Uterus (tissue), 4 donors: ENCODE data around the gene CACNA2D2. TPM values are rescaled to one million over a fixed set of nuclear protein-coding genes. Genes with fewer than 3 reads are reported as not detected.

Source experiments
- DNase-seq, 2 donors: peaks; one replicate each; pipeline ENCODE4 v3.0.0-alpha.2; 2019 to 2020
- H3K27ac ChIP-seq, 2 donors: fragments of 200-600 bp; sonication (generic); 1 replicate in 1 of 2; 2 replicates in 1 of 2; pipeline ENCODE4 v1.5.1; 2016 to 2018
- H3K27me3 ChIP-seq, 2 donors: fragments of 200-600 bp; sonication (generic); one replicate each; pipeline ENCODE4 v1.5.1; 2018 to 2019; ENCODE audit warnings: control low read depth in 1 of 2
- H3K36me3 ChIP-seq, 2 donors: fragments of 200-600 bp; sonication (generic); one replicate each; pipeline ENCODE4 v1.5.1; 2019; ENCODE audit warnings: control low read depth in 1 of 2
- H3K4me1 ChIP-seq, 2 donors: fragments of 200-600 bp; sonication (generic); one replicate each; pipeline ENCODE4 v1.5.1; 2018 to 2019; ENCODE audit warnings: control low read depth in 1 of 2
- H3K4me3 ChIP-seq, 2 donors: fragments of 200-600 bp; sonication (generic); 1 replicate in 1 of 2; 2 replicates in 1 of 2; pipeline ENCODE4 v1.5.1; 2018 to 2019; ENCODE audit warnings: mild to moderate bottlenecking in 1 of 2
- H3K9me3 ChIP-seq, 2 donors: fragments of 200-600 bp; sonication (generic); one replicate each; pipeline ENCODE4 v1.5.1; 2019; ENCODE audit warnings: control low read depth in 1 of 2
- POLR2A ChIP-seq, 2 donors: fragments of 450-650 bp; IDR thresholded peaks; one replicate each; pipeline ENCODE4 v1.6.1; 2016; ENCODE audit warnings: antibody characterized with exemption in 2 of 2, mild to moderate bottlenecking in 1 of 2, moderate library complexity in 1 of 2
- intact Hi-C: fragments of 100-400 bp; cut with DNase I; formaldehyde crosslinking; loops from one replicate; pipeline ENCODE4 v1.15.1; 2023; ENCODE audit warnings: low total_unique reads
- total RNA-seq, 4 donors: library from RNA; depleted of rRNA in 3 of 4; stranded (reverse); fragments of >200 nt in 3 of 4; gene quantifications; one replicate each; pipeline versions ENCODE4 v1.1.0 to v1.2.4, GENCODE V29; 2014 to 2023
- TF ChIP-seq, protein P1 (sequence below), 4 experiments: fragments of 200-600 bp in 2 of 4; fragments of 450-650 bp in 2 of 4; sonication (generic) in 2 of 4; IDR thresholded peaks; one replicate each; pipeline ENCODE4 v1.5.1; 2016 to 2019; ENCODE audit warnings: antibody characterized with exemption in 4 of 4, mild to moderate bottlenecking in 2 of 4, moderate library complexity in 1 of 4
- donor health status: DM: yes; HTN: yes; CAD: no.

Gene CACNA2D2
- total RNA-seq, 4 donors from 2014 or later, result under 0.01 to 6.1 (median 5.3) TPM; not detected in 1

DNA sequence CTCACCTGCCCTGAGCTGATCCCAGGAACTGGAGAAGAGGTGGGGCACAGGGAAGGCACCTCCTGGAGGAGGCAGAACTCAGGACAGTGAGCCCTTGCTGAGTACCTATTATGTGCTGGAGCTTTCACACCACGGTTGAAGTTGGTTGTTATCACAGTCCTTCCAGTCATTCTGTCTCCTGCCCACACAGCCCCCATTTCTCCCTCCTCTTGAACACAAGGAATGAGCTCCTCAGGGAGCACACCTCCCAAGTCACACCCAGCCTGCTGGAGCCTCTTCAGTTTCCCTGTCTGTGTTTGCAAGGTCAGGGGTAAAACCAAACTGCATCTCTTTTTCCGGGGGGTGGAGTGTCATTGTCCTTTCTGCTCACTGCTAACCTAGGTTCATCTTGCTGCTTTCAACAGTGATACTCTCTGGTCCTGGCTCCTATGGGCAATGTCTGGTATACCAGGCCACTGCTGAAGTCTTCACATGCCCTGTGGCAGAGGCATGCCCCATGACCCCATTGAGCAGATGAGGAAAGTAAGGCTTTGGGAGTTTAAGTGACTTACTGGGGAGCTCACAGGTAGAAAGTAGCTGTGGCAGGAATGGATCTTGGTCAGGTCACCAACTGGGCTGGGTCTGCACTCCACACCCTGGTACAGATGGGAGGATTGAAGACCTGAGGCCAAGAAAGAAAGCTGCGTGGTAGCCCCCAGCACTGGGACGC, 34.1 kb upstream of the CACNA2D2 start:
- Histone ChIP-seq H3K36me3 (no peaks in the 10 kb centered on the region), H3K27ac (no peak overlapping the region), H3K4me3 (no peak overlapping the region), H3K9me3 (no peaks in the 10 kb centered on the region), H3K4me1 (no peaks in the 10 kb centered on the region), H3K27me3 (no peaks in the 10 kb centered on the region)
- TF ChIP-seq POLR2A (IDR thresholded peaks at IDR 0.05), result no peak
- TF ChIP-seq, protein P1, sequence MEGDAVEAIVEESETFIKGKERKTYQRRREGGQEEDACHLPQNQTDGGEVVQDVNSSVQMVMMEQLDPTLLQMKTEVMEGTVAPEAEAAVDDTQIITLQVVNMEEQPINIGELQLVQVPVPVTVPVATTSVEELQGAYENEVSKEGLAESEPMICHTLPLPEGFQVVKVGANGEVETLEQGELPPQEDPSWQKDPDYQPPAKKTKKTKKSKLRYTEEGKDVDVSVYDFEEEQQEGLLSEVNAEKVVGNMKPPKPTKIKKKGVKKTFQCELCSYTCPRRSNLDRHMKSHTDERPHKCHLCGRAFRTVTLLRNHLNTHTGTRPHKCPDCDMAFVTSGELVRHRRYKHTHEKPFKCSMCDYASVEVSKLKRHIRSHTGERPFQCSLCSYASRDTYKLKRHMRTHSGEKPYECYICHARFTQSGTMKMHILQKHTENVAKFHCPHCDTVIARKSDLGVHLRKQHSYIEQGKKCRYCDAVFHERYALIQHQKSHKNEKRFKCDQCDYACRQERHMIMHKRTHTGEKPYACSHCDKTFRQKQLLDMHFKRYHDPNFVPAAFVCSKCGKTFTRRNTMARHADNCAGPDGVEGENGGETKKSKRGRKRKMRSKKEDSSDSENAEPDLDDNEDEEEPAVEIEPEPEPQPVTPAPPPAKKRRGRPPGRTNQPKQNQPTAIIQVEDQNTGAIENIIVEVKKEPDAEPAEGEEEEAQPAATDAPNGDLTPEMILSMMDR (IDR thresholded peaks at IDR 0.05), result no peak
- DNase-seq, result no peak
- intact Hi-C loops, result no loop called here

- TF ChIP-seq POLR2A (IDR thresholded peaks at IDR 0.05), result no peak
- TF ChIP-seq, protein P1 (IDR thresholded peaks at IDR 0.05), result no peak
Measured at GRCh38 chr3:50536471-50537180, 33.2 kb upstream of the CACNA2D2 start.

DNA sequence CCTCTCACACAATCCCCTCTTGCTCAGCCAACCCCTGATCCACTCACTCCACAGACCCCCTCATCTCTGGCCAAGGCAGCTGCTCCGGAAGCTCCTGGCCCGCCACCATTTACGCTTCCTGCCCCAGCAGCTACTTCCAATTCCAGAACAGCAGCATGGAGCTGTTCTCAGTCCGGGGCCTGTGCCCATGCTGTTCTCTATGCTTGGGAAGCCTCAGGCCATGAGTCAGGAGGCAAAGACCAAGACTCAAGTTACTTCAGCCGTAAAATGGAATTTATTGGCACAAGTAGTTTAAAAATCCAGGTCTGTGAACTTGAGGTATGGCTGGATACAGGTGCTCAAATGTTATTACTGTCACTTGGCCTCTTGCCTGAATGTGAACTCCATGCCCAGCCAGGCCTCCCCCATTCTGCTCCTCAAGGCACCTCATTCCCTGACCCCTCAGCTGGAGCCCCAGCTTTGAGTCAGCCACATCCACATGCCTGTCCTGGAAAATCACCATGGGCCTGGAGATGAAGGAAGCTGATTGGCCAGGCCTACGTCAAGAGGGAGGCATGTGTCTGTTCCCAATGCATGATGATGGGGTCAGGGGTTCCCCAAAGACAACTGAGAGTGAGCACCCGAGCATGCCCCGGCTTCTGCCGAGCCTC, 31.4 kb upstream of the CACNA2D2 start:
- intact Hi-C loops, result no loop called here
- Histone ChIP-seq H3K4me3 (no peak overlapping the region), H3K9me3 (no peaks in the 10 kb centered on the region), H3K27me3 (no peaks in the 10 kb centered on the region), H3K4me1 (no peaks in the 10 kb centered on the region), H3K27ac (no peak overlapping the region), H3K36me3 (no peaks in the 10 kb centered on the region)
- no peak for DNase-seq
- no peak for TF ChIP-seq POLR2A (IDR thresholded peaks at IDR 0.05)
- TF ChIP-seq, protein P1 (IDR thresholded peaks at IDR 0.05), result no peak

More at GRCh38 chr3:50536471-50537180, 33.2 kb upstream of the CACNA2D2 start:
- Histone ChIP-seq H3K4me1 (no peaks in the 10 kb centered on the region), H3K27me3 (no peaks in the 10 kb centered on the region), H3K27ac (no peak overlapping the region), H3K9me3 (no peaks in the 10 kb centered on the region), H3K4me3 (no peak overlapping the region), H3K36me3 (no peaks in the 10 kb centered on the region)
- DNase-seq, result no peak
- intact Hi-C loops, result no loop called here

DNA sequence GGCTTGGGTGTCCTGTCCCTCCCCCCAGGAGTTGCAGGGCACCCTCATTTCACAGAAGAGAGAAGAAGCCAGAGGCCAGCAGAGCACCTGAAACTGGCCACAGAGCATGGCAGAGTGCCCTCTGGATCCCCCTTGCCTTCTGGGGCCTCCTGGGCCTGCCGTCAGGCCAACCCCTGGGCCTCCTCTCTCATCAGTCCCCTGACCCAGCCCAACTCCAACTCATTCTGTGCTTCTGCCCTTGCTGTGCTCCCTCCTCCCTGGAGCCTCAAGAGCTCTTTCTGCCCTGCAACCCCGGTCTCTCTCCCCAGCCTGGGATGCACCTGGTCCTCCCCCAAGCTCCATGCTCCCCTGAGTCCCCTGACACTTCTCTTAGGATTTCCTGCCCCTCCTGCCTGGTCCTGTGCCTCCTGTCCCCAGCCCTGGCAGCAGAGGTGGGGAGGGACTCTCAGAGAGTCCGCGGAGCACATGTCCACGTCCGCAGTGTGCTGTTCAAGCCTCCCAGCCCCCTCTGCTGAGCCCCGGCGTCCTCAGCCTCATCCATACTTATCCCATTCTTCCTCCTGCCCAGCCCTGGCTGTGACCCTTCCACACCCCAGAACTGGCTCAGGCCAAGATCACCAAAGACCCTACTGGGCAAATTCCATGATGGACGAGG, 30.5 kb upstream of the CACNA2D2 start:
- intact Hi-C loops, result no loop called here
- no peaks in the 10 kb centered on the region for H3K36me3 ChIP-seq
- no peak overlapping the region for H3K27ac ChIP-seq
- H3K4me3 ChIP-seq, result no peak overlapping the region
- no peak for TF ChIP-seq POLR2A (IDR thresholded peaks at IDR 0.05)
- TF ChIP-seq, protein P1 (IDR thresholded peaks at IDR 0.05), result no peak
- DNase-seq, result no peak
- no peaks in the 10 kb centered on the region for H3K27me3 ChIP-seq
- H3K4me1 ChIP-seq, result no peaks in the 10 kb centered on the region
- no peaks in the 10 kb centered on the region for H3K9me3 ChIP-seq
